SK-N-SH treated with all-trans-retinoic acid at 6 μM for 48 hours (cell line): ENCODE data around the gene HECTD1.

Experiments used
- PATZ1 ChIP-seq: fragments of 250-450 bp; sonication (Bioruptor Pico); IDR thresholded peaks from 2 replicates; pipeline ENCODE4 v1.8.0; 2020; ENCODE audit warnings: mild to moderate bottlenecking, moderate library complexity, borderline replicate concordance
- PPARA ChIP-seq: fragments of 250-450 bp; sonication (Bioruptor Pico); IDR thresholded peaks from 2 replicates; pipeline ENCODE4 v1.5.0; 2020; ENCODE audit warnings: mild to moderate bottlenecking, borderline replicate concordance
- TCF4 ChIP-seq: fragments of 250-450 bp; sonication (Bioruptor Pico); IDR thresholded peaks from 2 replicates; pipeline ENCODE4 v1.8.0; 2021; ENCODE audit warnings: mild to moderate bottlenecking, moderate library complexity, borderline replicate concordance
- TOX ChIP-seq: fragments of 250-450 bp; sonication (Bioruptor Pico); IDR thresholded peaks from 2 replicates; pipeline ENCODE4 v1.8.0; 2021; ENCODE audit warnings: mild to moderate bottlenecking, moderate library complexity, borderline replicate concordance
- ZFP30 ChIP-seq: fragments of 450-650 bp; formaldehyde crosslinking; IDR thresholded peaks from 2 replicates; pipeline ENCODE4 v1.5.0; 2022; ENCODE audit warnings: mild to moderate bottlenecking, moderate library complexity
- ZNF8 ChIP-seq: fragments of 450-650 bp; formaldehyde crosslinking; IDR thresholded peaks from 2 replicates; pipeline ENCODE4 v1.5.0; 2020; ENCODE audit warnings: mild to moderate bottlenecking, moderate library complexity

GRCh38 chr14:31197671-31198070 lies 9.9 kb downstream of the HECTD1 start:
- TF ChIP-seq ZNF8: no peak
- no peak for TF ChIP-seq ZFP30 (CRISPR knock-in tag)
- TF ChIP-seq PATZ1: no peak
- no peak for TF ChIP-seq TOX (CRISPR knock-in tag)
- TF ChIP-seq PPARA (CRISPR knock-in tag): no peak
- TF ChIP-seq TCF4 (CRISPR knock-in tag): no peak
